Astrocyte (in vitro differentiated cells and primary cell): Measurements from ENCODE around the gene AP1B1. TPM values are rescaled to one million over a fixed set of nuclear protein-coding genes. Genes with fewer than 3 reads are reported as not detected.

Source experiments
- DNase-seq: peaks from one replicate; pipeline ENCODE4 v3.0.0-alpha.2; 2010; ENCODE audit warnings: low read depth
- FAIRE-seq: peaks from 2 replicates; lab custom pipeline; 2011; peaks lifted over from hg19 to GRCh38; lab: Jason Lieb, UNC
- H2AFZ ChIP-seq: 2 replicates; pipeline ENCODE4 v1.6.0; 2012; ENCODE audit warnings: low read depth, low read length, inconsistent platforms
- H3K27ac ChIP-seq: 2 replicates; pipeline ENCODE4 v1.5.1; 2011; ENCODE audit warnings: low read depth, low read length, inconsistent platforms
- H3K27me3 ChIP-seq: 2 replicates; pipeline ENCODE4 v1.6.0; 2011; ENCODE audit warnings: low read length, inconsistent platforms; ENCODE audit not compliant: insufficient read depth
- H3K36me3 ChIP-seq: 2 replicates; pipeline ENCODE4 v1.5.1; 2011; ENCODE audit warnings: low read length, inconsistent platforms; ENCODE audit not compliant: insufficient read depth
- H3K4me1 ChIP-seq: 2 replicates; pipeline ENCODE4 v1.5.1; 2011; ENCODE audit warnings: low read length, inconsistent platforms; ENCODE audit not compliant: insufficient read depth
- H3K4me2 ChIP-seq: 2 replicates; pipeline ENCODE4 v1.6.0; 2012; ENCODE audit warnings: low read length, inconsistent platforms
- H3K4me3 ChIP-seq: 2 replicates; pipeline ENCODE4 v1.5.1; 2011; ENCODE audit warnings: low read depth, mild to moderate bottlenecking, low read length, inconsistent platforms; ENCODE audit not compliant: insufficient read depth
- H3K79me2 ChIP-seq: 2 replicates; pipeline ENCODE4 v1.6.0; 2012; ENCODE audit warnings: mild to moderate bottlenecking, low read length, inconsistent platforms; ENCODE audit not compliant: insufficient read depth
- H3K9ac ChIP-seq: 2 replicates; pipeline ENCODE4 v1.6.0; 2012; ENCODE audit warnings: mild to moderate bottlenecking, low read length, inconsistent platforms
- H3K9me3 ChIP-seq: 2 replicates; pipeline ENCODE4 v1.5.1; 2012; ENCODE audit warnings: low read depth, mild to moderate bottlenecking, low read length, inconsistent platforms; ENCODE audit not compliant: insufficient read depth
- H4K20me1 ChIP-seq: 2 replicates; pipeline ENCODE4 v1.6.0; 2012; ENCODE audit warnings: low read length, inconsistent platforms; ENCODE audit not compliant: insufficient read depth
- H3K27ac Mint-ChIP-seq: one replicate; pipeline ENCODE4 v1.8.0; 2021; ENCODE audit warnings: mild to moderate bottlenecking, mixed read lengths; ENCODE audit not compliant: unreplicated experiment
- H3K27me3 Mint-ChIP-seq: one replicate; pipeline ENCODE4 v1.8.0; 2021; ENCODE audit warnings: low read depth, mixed read lengths; ENCODE audit not compliant: unreplicated experiment
- H3K36me3 Mint-ChIP-seq: one replicate; pipeline ENCODE4 v1.8.0; 2021; ENCODE audit warnings: low read depth, mixed read lengths; ENCODE audit not compliant: unreplicated experiment
- H3K4me1 Mint-ChIP-seq: one replicate; pipeline ENCODE4 v1.8.0; 2021; ENCODE audit warnings: low read depth, mixed read lengths; ENCODE audit not compliant: unreplicated experiment
- H3K4me3 Mint-ChIP-seq: one replicate; pipeline ENCODE4 v1.8.0; 2021; ENCODE audit warnings: mild to moderate bottlenecking, moderate library complexity, mixed read lengths; ENCODE audit not compliant: unreplicated experiment
- H3K9me3 Mint-ChIP-seq: one replicate; pipeline ENCODE4 v1.8.0; 2021; ENCODE audit warnings: mild to moderate bottlenecking, mixed read lengths; ENCODE audit not compliant: unreplicated experiment
- EZH2 ChIP-seq: IDR thresholded peaks from 2 replicates; pipeline ENCODE4 v1.6.1; 2012; ENCODE audit warnings: mild to moderate bottlenecking, low read length, inconsistent platforms; ENCODE audit not compliant: insufficient read depth
- total RNA-seq: library from RNA; stranded (reverse); gene quantifications from 2 replicates; pipeline ENCODE4 v1.2.1, GENCODE V29; 2021
- TF ChIP-seq, protein P1 (sequence below): IDR thresholded peaks from 2 replicates; pipeline ENCODE4 v1.5.1; 2011; ENCODE audit warnings: low read depth, mild to moderate bottlenecking, inconsistent platforms, low read length, moderate library complexity; ENCODE audit not compliant: insufficient read depth

The AP1B1 gene
- total RNA-seq, 1 donor from 2014 or later = 69.5 TPM

DNA sequence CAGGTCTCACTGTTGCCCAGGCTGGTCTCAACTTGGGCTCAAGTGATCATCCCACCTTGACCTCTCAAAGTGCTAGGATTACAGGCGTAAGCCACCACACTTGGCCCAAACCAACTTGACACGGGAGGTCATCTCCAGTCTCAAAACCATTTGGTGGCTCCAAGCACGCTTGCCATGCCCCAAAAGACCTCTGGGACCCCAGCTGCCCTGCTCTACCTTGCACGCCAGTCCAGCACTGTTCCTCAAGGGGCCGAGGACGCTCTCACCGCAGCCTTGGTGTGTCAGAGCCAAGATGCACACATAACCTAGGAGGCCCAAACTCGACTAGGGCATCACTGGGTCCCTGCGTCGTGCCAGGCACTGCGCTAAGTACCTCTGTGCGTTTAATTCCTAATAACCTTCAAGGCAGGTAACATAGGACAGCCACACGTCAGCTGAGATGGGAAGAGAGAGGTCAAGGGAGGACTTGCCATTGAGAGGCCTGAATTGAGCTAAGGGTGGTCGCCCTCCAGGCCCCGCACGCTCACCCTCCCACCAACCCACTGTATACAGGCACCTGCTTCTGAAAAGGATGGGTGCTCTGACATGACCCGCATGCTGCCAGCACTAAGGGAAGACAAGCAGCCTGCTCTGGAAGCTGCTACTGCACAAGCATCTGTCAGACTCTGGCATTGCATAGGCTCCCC lies 86.5 kb downstream of the AP1B1 start:
- no peaks in the 10 kb centered on the region for H3K27me3 Mint-ChIP-seq
- H3K27me3 ChIP-seq = no peaks in the 10 kb centered on the region
- no peak overlapping the region for H2AFZ ChIP-seq
- H3K79me2 ChIP-seq = no peaks in the 10 kb centered on the region
- H3K4me3 ChIP-seq = no peak overlapping the region
- no peaks in the 10 kb centered on the region for H3K9me3 ChIP-seq
- FAIRE-seq = no peak
- TF ChIP-seq EZH2 = no peak
- TF ChIP-seq, protein P1, sequence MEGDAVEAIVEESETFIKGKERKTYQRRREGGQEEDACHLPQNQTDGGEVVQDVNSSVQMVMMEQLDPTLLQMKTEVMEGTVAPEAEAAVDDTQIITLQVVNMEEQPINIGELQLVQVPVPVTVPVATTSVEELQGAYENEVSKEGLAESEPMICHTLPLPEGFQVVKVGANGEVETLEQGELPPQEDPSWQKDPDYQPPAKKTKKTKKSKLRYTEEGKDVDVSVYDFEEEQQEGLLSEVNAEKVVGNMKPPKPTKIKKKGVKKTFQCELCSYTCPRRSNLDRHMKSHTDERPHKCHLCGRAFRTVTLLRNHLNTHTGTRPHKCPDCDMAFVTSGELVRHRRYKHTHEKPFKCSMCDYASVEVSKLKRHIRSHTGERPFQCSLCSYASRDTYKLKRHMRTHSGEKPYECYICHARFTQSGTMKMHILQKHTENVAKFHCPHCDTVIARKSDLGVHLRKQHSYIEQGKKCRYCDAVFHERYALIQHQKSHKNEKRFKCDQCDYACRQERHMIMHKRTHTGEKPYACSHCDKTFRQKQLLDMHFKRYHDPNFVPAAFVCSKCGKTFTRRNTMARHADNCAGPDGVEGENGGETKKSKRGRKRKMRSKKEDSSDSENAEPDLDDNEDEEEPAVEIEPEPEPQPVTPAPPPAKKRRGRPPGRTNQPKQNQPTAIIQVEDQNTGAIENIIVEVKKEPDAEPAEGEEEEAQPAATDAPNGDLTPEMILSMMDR = no peak
- H3K36me3 Mint-ChIP-seq = peaks cover 20% of the 10 kb centered on the region
- no peak for DNase-seq
- H3K36me3 ChIP-seq = peaks cover 31% of the 10 kb centered on the region
- peak overlapping the region; percentile 58 for H3K27ac Mint-ChIP-seq
- peaks cover 52% of the 10 kb centered on the region for H4K20me1 ChIP-seq
- H3K4me1 ChIP-seq = peaks cover 7% of the 10 kb centered on the region
- no peak overlapping the region for H3K4me2 ChIP-seq
- no peak overlapping the region for H3K27ac ChIP-seq
- no peak overlapping the region for H3K9ac ChIP-seq
- no peaks in the 10 kb centered on the region for H3K4me1 Mint-ChIP-seq
- no peak overlapping the region for H3K4me3 Mint-ChIP-seq
- peaks cover 5% of the 10 kb centered on the region for H3K9me3 Mint-ChIP-seq

DNA sequence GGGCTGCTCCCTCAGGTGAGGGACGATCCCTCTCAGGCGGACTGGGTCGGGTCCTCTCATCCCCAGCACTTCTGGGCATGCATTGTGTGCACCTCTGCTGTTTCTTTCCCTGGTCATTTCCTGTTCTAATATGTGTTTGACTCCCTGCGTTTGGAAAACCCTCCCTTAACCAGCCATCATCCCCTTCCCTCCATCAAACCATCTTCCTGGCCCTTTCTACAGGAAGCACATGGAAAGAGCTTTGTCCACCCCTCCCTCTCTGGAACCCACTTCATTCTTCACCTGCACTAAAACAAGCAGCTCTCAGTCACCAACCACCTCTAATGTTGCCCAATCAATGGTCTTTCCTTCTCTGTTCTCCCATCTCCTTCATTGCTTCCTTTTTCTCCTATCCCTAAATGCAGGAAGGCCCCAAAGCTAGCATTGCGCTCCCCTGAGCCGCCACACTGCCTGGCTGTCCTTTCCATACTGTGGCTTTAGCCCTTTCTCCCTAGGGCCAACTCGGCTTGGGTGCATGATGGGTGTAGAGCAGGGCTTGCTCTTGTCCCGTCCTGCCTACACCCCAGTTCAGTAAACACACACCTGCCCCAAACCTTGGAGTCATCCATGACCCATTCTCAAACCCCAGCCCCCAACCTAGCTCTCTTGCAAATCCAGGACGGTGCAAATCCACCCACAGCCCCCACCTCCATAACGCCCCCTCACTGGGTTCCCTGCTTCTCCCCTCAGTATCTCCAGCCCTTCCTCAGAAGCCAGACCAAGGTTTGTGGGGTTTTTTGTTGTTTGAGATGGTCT lies 87.4 kb downstream of the AP1B1 start:
- Histone ChIP-seq H3K4me1 (peaks cover 2% of the 10 kb centered on the region), H4K20me1 (peaks cover 58% of the 10 kb centered on the region), H3K27ac (no peak overlapping the region), H3K36me3 (peaks cover 39% of the 10 kb centered on the region), H3K9ac (no peak overlapping the region), H3K79me2 (no peaks in the 10 kb centered on the region), H3K4me3 (no peak overlapping the region), H2AFZ (no peak overlapping the region), H3K27me3 (no peaks in the 10 kb centered on the region), H3K9me3 (no peaks in the 10 kb centered on the region), H3K4me2 (no peak overlapping the region)
- peaks cover 23% of the 10 kb centered on the region for H3K36me3 Mint-ChIP-seq
- peak overlapping the region; percentile 18 for H3K27ac Mint-ChIP-seq
- H3K9me3 Mint-ChIP-seq = peaks cover 5% of the 10 kb centered on the region
- FAIRE-seq (no peak), DNase-seq (no peak)
- no peaks in the 10 kb centered on the region for H3K4me1 Mint-ChIP-seq
- H3K4me3 Mint-ChIP-seq = no peak overlapping the region
- no peaks in the 10 kb centered on the region for H3K27me3 Mint-ChIP-seq
- TF ChIP-seq, protein P1 = no peak
- no peak for TF ChIP-seq EZH2
